Activated T-helper 17 cell treated with anti-CD3 and anti-CD28 coated beads, Interleukin-2, amount 50 U/mL, for 72 hours (primary cell): Measurements from ENCODE around the gene NPW. TPM values are rescaled to one million over a fixed set of nuclear protein-coding genes. Genes with fewer than 3 reads are reported as not detected.

ENCODE experiments used
- ATAC-seq: fragments of 150-1000 bp; cut with Tn5 transposase; replicated peaks from 2 replicates; pipeline ENCODE4 v1.10.0; 2021; ENCODE audit warnings: mild to moderate bottlenecking, moderate library complexity
- H3K27ac Mint-ChIP-seq: one replicate; pipeline ENCODE4 v1.8.0; 2022; ENCODE audit warnings: mixed read lengths
- H3K27me3 Mint-ChIP-seq: one replicate; pipeline ENCODE4 v1.8.0; 2022; ENCODE audit warnings: mixed read lengths
- H3K36me3 Mint-ChIP-seq: one replicate; pipeline ENCODE4 v1.8.0; 2022; ENCODE audit warnings: low read depth, mild to moderate bottlenecking, mixed read lengths
- H3K4me1 Mint-ChIP-seq: one replicate; pipeline ENCODE4 v1.8.0; 2022; ENCODE audit warnings: mixed read lengths
- H3K4me3 Mint-ChIP-seq: one replicate; pipeline ENCODE4 v1.8.0; 2022; ENCODE audit warnings: mild to moderate bottlenecking, mixed read lengths
- H3K9me3 Mint-ChIP-seq: one replicate; pipeline ENCODE4 v1.8.0; 2022; ENCODE audit warnings: mixed read lengths
- total RNA-seq, 2 donors: library from RNA; stranded (reverse); gene quantifications; one replicate each; pipeline ENCODE4 v1.2.3, GENCODE V29; 2022

Gene NPW
- total RNA-seq, 2 donors from 2014 or later = 2.8 TPM; not detected in 1

GRCh38 chr16:1980770-1981087, 38.9 kb upstream of the NPW start:
- ATAC-seq = no peak
- Mint-ChIP-seq H3K36me3 (peaks cover 32% of the 10 kb centered on the region), H3K27ac (no peak overlapping the region), H3K27me3 (peaks cover 8% of the 10 kb centered on the region), H3K4me1 (no peaks in the 10 kb centered on the region), H3K9me3 (no peaks in the 10 kb centered on the region), H3K4me3 (no peak overlapping the region)

GRCh38 chr16:1981398-1981836, 38.2 kb upstream of the NPW start, which contains the start of gene NOXO1:
TSS of gene NOXO1 (minus strand) at chr16:1981469. CDS start at chr16:1981179, 290 bp downstream.
- ATAC-seq = no peak
- Mint-ChIP-seq H3K27me3 (peaks cover 8% of the 10 kb centered on the region), H3K4me3 (peak within 1 kb of the TSS; percentile 79), H3K9me3 (no peaks in the 10 kb centered on the region), H3K27ac (no peak within 1 kb of the TSS), H3K36me3 (peaks cover 25% of the 10 kb centered on the region), H3K4me1 (no peaks in the 10 kb centered on the region)

- H3K27me3 Mint-ChIP-seq = peaks cover 8% of the 10 kb centered on the region
- H3K9me3 Mint-ChIP-seq = no peaks in the 10 kb centered on the region
- H3K36me3 Mint-ChIP-seq = peaks cover 19% of the 10 kb centered on the region
- peak overlapping the region; percentile 79 for H3K4me3 Mint-ChIP-seq
- no peak overlapping the region for H3K27ac Mint-ChIP-seq
- H3K4me1 Mint-ChIP-seq = no peaks in the 10 kb centered on the region
- ATAC-seq = no peak
Measured at GRCh38 chr16:1982013-1982433, 37.6 kb upstream of the NPW start.

- H3K27me3 Mint-ChIP-seq = peaks cover 8% of the 10 kb centered on the region
- H3K4me1 Mint-ChIP-seq = no peaks in the 10 kb centered on the region
- ATAC-seq = no peak
- peaks cover 9% of the 10 kb centered on the region for H3K36me3 Mint-ChIP-seq
- H3K4me3 Mint-ChIP-seq = peak overlapping the region; percentile 79
- no peak overlapping the region for H3K27ac Mint-ChIP-seq
- no peaks in the 10 kb centered on the region for H3K9me3 Mint-ChIP-seq
Measured at GRCh38 chr16:1982991-1983543, 36.5 kb upstream of the NPW start.

GRCh38 chr16:1983544-1984346, 35.8 kb upstream of the NPW start, which contains the start of gene GFER:
TSS of gene GFER (plus strand) at chr16:1984193. CDS start at chr16:1984219, 26 bp downstream.
- peak; percentile 92 for ATAC-seq
- no peaks in the 10 kb centered on the region for H3K9me3 Mint-ChIP-seq
- H3K36me3 Mint-ChIP-seq = peaks cover 2% of the 10 kb centered on the region
- H3K27me3 Mint-ChIP-seq = peaks cover 11% of the 10 kb centered on the region
- H3K4me1 Mint-ChIP-seq = no peaks in the 10 kb centered on the region
- H3K27ac Mint-ChIP-seq = peak within 1 kb of the TSS; percentile 61
- peak within 1 kb of the TSS; percentile 79 for H3K4me3 Mint-ChIP-seq

GRCh38 chr16:1984347-1985225, 35.0 kb upstream of the NPW start:
- Mint-ChIP-seq H3K4me3 (peak overlapping the region; percentile 79), H3K36me3 (no peaks in the 10 kb centered on the region), H3K27me3 (peaks cover 14% of the 10 kb centered on the region), H3K4me1 (no peaks in the 10 kb centered on the region), H3K27ac (peak overlapping the region; percentile 61), H3K9me3 (no peaks in the 10 kb centered on the region)
- ATAC-seq = peak; percentile 34

- Mint-ChIP-seq H3K27me3 (peaks cover 14% of the 10 kb centered on the region), H3K4me1 (no peaks in the 10 kb centered on the region), H3K27ac (no peak overlapping the region), H3K36me3 (no peaks in the 10 kb centered on the region), H3K4me3 (peak overlapping the region; percentile 79), H3K9me3 (no peaks in the 10 kb centered on the region)
- ATAC-seq = no peak
Measured at GRCh38 chr16:1985466-1986150, 34.0 kb upstream of the NPW start.

GRCh38 chr16:1987198-1987597, 32.4 kb upstream of the NPW start:
- ATAC-seq = no peak
- peaks cover 11% of the 10 kb centered on the region for H3K27me3 Mint-ChIP-seq
- no peak overlapping the region for H3K27ac Mint-ChIP-seq
- H3K9me3 Mint-ChIP-seq = no peaks in the 10 kb centered on the region
- no peaks in the 10 kb centered on the region for H3K36me3 Mint-ChIP-seq
- no peak overlapping the region for H3K4me3 Mint-ChIP-seq
- H3K4me1 Mint-ChIP-seq = no peaks in the 10 kb centered on the region

- H3K27me3 Mint-ChIP-seq = peaks cover 7% of the 10 kb centered on the region
- no peaks in the 10 kb centered on the region for H3K4me1 Mint-ChIP-seq
- no peak for ATAC-seq
- peak within 1 kb of the TSS; percentile 76 for H3K4me3 Mint-ChIP-seq
- no peaks in the 10 kb centered on the region for H3K9me3 Mint-ChIP-seq
- H3K27ac Mint-ChIP-seq = no peak within 1 kb of the TSS
- no peaks in the 10 kb centered on the region for H3K36me3 Mint-ChIP-seq
Measured at GRCh38 chr16:1989209-1990100, 30.1 kb upstream of the NPW start, which contains the start of gene SYNGR3. TSS of gene SYNGR3 (plus strand) at chr16:1989970. CDS start at chr16:1990103, 133 bp downstream.

GRCh38 chr16:1990101-1990350, 29.6 kb upstream of the NPW start:
- Mint-ChIP-seq H3K4me3 (peak overlapping the region; percentile 76), H3K36me3 (no peaks in the 10 kb centered on the region), H3K4me1 (no peaks in the 10 kb centered on the region), H3K9me3 (no peaks in the 10 kb centered on the region), H3K27ac (no peak overlapping the region), H3K27me3 (peaks cover 7% of the 10 kb centered on the region)
- ATAC-seq = no peak

GRCh38 chr16:1990351-1991134, 29.0 kb upstream of the NPW start:
- Mint-ChIP-seq H3K4me1 (no peaks in the 10 kb centered on the region), H3K27ac (no peak overlapping the region), H3K36me3 (no peaks in the 10 kb centered on the region), H3K9me3 (no peaks in the 10 kb centered on the region), H3K4me3 (peak overlapping the region; percentile 76), H3K27me3 (peaks cover 7% of the 10 kb centered on the region)
- ATAC-seq = peak; percentile 16

GRCh38 chr16:1991135-1991551, 28.4 kb upstream of the NPW start:
- ATAC-seq = peak; percentile 60
- Mint-ChIP-seq H3K27me3 (peaks cover 7% of the 10 kb centered on the region), H3K4me1 (no peaks in the 10 kb centered on the region), H3K36me3 (no peaks in the 10 kb centered on the region), H3K27ac (peak overlapping the region; percentile 48), H3K9me3 (no peaks in the 10 kb centered on the region), H3K4me3 (peak overlapping the region; percentile 76)

- Mint-ChIP-seq H3K9me3 (no peaks in the 10 kb centered on the region), H3K36me3 (no peaks in the 10 kb centered on the region), H3K4me3 (peak overlapping the region; percentile 76), H3K27ac (peak overlapping the region; percentile 48), H3K4me1 (no peaks in the 10 kb centered on the region), H3K27me3 (peaks cover 7% of the 10 kb centered on the region)
- ATAC-seq = no peak
Measured at GRCh38 chr16:1991588-1991947, 28.0 kb upstream of the NPW start.
